HG03175 (cell line): ENCODE measurements around the gene CD74.

Source experiments
- ATAC-seq: cut with Tn5 transposase; IDR thresholded peaks from one replicate; pipeline ENCODE4 v1.9.1; 2021; ENCODE audit warnings: mild to moderate bottlenecking, moderate library complexity; ENCODE audit not compliant: unreplicated experiment

The CD74 gene

GRCh38 chr5:150368526-150368925, 44.2 kb downstream of the CD74 start:
- no peak for ATAC-seq

GRCh38 chr5:150364004-150364403, 48.7 kb downstream of the CD74 start:
- no peak for ATAC-seq

- ATAC-seq = no peak
Measured at GRCh38 chr5:150363185-150363584, 49.5 kb downstream of the CD74 start.

- ATAC-seq = no peak
Measured at GRCh38 chr5:150361301-150361700, 51.4 kb downstream of the CD74 start.

- no peak for ATAC-seq
Measured at GRCh38 chr5:150358261-150359095, 54.2 kb downstream of the CD74 start.

GRCh38 chr5:150357326-150358260, 55.1 kb downstream of the CD74 start, which contains the start of gene TCOF1:
TCOF1 (plus strand) TSS chr5:150357697; CDS start chr5:150357747, 50 bp downstream.
- ATAC-seq = peak; percentile 97

- no peak for ATAC-seq
Measured at GRCh38 chr5:150356575-150357294, 56.0 kb downstream of the CD74 start.

- ATAC-seq = no peak
Measured at GRCh38 chr5:150355791-150356190, 56.9 kb downstream of the CD74 start.

- no peak for ATAC-seq
Measured at GRCh38 chr5:150353032-150353675, 59.6 kb downstream of the CD74 start.

- no peak for ATAC-seq
Measured at GRCh38 chr5:150352244-150353031, 60.3 kb downstream of the CD74 start.
